Measurements from ENCODE around the gene STH.

The STH gene

GRCh38 chr17:46039592-46040186 lies 40.6 kb downstream of the STH start:
- peaks cover 97 to 100% (median 100%) of the 10 kb centered on the region in 11 experiments for H3K36me3 ChIP-seq
- no peak overlapping the region for H3K27ac ChIP-seq

GRCh38 chr17:46042246-46042645 lies 43.2 kb downstream of the STH start:
- no peak overlapping the region for H3K9ac ChIP-seq
- no peaks in the 10 kb centered on the region for H3K9me3 ChIP-seq (replicated peaks in 1 of 11)
- no peak overlapping the region for H3K4me2 ChIP-seq
- no peak overlapping the region for H3K4me3 ChIP-seq
- no peak overlapping the region for H3K27ac ChIP-seq
- H4K20me1 ChIP-seq = peaks cover 24 to 87% (median 39%) of the 10 kb centered on the region in 11 experiments; a peak in 19 of 22 replicates
- H3K27me3 ChIP-seq = no peaks in the 10 kb centered on the region
- no peak for TF ChIP-seq Cebpa-rat (IDR thresholded peaks at IDR 0.05)
- peaks cover 93 to 100% (median 99%) of the 10 kb centered on the region in 11 experiments for H3K36me3 ChIP-seq
- no peaks in the 10 kb centered on the region for H3K4me1 ChIP-seq

More at GRCh38 chr17:46039592-46040186, 40.6 kb downstream of the STH start:
- H3K4me1 ChIP-seq = no peaks in the 10 kb centered on the region
- H3K4me2 ChIP-seq = no peak overlapping the region
- TF ChIP-seq Cebpa-rat (IDR thresholded peaks at IDR 0.05) = no peak
- peaks cover 12 to 83% (median 26%) of the 10 kb centered on the region in 11 experiments; a peak in 18 of 22 replicates for H4K20me1 ChIP-seq
- H3K4me3 ChIP-seq = no peak overlapping the region
- H3K27me3 ChIP-seq = no peaks in the 10 kb centered on the region
- H3K9me3 ChIP-seq (replicated peaks in 1 of 11) = no peaks in the 10 kb centered on the region
- no peak overlapping the region for H3K9ac ChIP-seq

DNA sequence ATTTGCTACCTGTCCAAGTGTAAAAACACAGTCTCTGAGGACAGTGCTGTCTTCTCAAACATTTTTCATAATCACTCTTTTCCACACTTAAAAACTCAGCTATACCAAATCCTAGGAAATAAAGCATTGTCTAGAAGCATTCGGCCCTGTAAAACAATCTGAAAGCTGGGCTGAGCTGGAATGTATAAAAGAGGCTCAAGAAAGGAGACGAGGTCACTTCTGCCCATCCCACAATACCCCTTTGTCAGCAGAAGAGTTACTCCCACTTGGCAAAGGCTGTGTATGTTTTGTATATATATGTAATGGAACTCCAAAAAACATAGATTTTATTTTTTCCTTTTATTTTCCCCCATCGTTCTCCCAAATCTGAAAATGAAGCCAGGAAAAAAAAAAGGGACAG lies 43.9 kb downstream of the STH start:
- no peaks in the 10 kb centered on the region for H3K27me3 ChIP-seq
- no peaks in the 10 kb centered on the region for H3K4me1 ChIP-seq
- no peak overlapping the region for H3K4me3 ChIP-seq
- H3K9ac ChIP-seq = no peak overlapping the region
- peaks cover 93 to 100% (median 99%) of the 10 kb centered on the region in 11 experiments for H3K36me3 ChIP-seq
- H3K4me2 ChIP-seq = no peak overlapping the region
- no peak overlapping the region for H3K27ac ChIP-seq
- peaks cover 24 to 87% (median 46%) of the 10 kb centered on the region in 11 experiments; a peak in 19 of 22 replicates for H4K20me1 ChIP-seq
- TF ChIP-seq Cebpa-rat (IDR thresholded peaks at IDR 0.05) = no peak
- H3K9me3 ChIP-seq (replicated peaks in 1 of 11) = no peaks in the 10 kb centered on the region

- Histone ChIP-seq H3K36me3 (peaks cover 93 to 100% (median 99%) of the 10 kb centered on the region in 11 experiments), H3K4me2 (no peak overlapping the region), H3K27ac (no peak overlapping the region), H3K4me3 (no peak overlapping the region), H3K9me3 (replicated peaks in 1 of 11) (no peaks in the 10 kb centered on the region), H3K4me1 (no peaks in the 10 kb centered on the region), H4K20me1 (peaks cover 24 to 90% (median 50%) of the 10 kb centered on the region in 11 experiments; a peak in 19 of 22 replicates), H3K27me3 (no peaks in the 10 kb centered on the region), H3K9ac (no peak overlapping the region)
- no peak for TF ChIP-seq Cebpa-rat (IDR thresholded peaks at IDR 0.05)
Measured at GRCh38 chr17:46043606-46044005, 44.6 kb downstream of the STH start.

- no peak overlapping the region for H3K4me3 ChIP-seq
- peaks cover 93 to 100% (median 99%) of the 10 kb centered on the region in 11 experiments for H3K36me3 ChIP-seq
- TF ChIP-seq Cebpa-rat (IDR thresholded peaks at IDR 0.05) = no peak
- no peaks in the 10 kb centered on the region for H3K9me3 ChIP-seq (replicated peaks in 1 of 11)
- no peak overlapping the region for H3K27ac ChIP-seq
- H3K4me2 ChIP-seq = no peak overlapping the region
- no peak overlapping the region for H3K9ac ChIP-seq
- no peaks in the 10 kb centered on the region for H3K4me1 ChIP-seq
- H4K20me1 ChIP-seq = peaks cover 24 to 88% (median 46%) of the 10 kb centered on the region in 11 experiments; a peak in 18 of 22 replicates
- no peaks in the 10 kb centered on the region for H3K27me3 ChIP-seq
Measured at GRCh38 chr17:46044286-46044928, 45.4 kb downstream of the STH start.

DNA sequence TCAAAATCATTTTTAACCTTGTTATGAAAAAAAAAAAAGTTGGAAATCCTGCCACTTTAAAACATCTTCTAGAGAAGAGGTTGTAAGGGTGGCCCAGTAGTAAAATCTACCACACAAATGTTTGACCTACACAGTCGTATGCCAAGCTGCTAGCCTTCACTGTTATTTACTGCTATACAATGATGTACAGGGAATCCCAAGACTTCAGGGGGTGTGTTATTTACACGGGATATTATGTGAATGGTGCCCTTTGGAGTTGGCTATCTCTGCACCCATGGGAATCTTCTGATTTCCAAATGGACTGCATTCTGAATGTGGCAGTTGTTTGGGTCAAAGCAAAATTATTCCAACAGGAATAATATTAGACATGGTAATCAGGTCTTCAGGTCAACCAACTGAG lies 45.9 kb downstream of the STH start:
- no peaks in the 10 kb centered on the region for H3K27me3 ChIP-seq
- H3K4me2 ChIP-seq = no peak overlapping the region
- no peak overlapping the region for H3K4me3 ChIP-seq
- no peaks in the 10 kb centered on the region for H3K4me1 ChIP-seq
- peaks cover 93 to 100% (median 99%) of the 10 kb centered on the region in 11 experiments for H3K36me3 ChIP-seq
- peaks cover 24 to 82% (median 46%) of the 10 kb centered on the region in 11 experiments; a peak in 18 of 22 replicates for H4K20me1 ChIP-seq
- no peak overlapping the region for H3K9ac ChIP-seq
- TF ChIP-seq Cebpa-rat (IDR thresholded peaks at IDR 0.05) = no peak
- H3K27ac ChIP-seq = no peak overlapping the region
- H3K9me3 ChIP-seq (replicated peaks in 1 of 11) = no peaks in the 10 kb centered on the region

DNA sequence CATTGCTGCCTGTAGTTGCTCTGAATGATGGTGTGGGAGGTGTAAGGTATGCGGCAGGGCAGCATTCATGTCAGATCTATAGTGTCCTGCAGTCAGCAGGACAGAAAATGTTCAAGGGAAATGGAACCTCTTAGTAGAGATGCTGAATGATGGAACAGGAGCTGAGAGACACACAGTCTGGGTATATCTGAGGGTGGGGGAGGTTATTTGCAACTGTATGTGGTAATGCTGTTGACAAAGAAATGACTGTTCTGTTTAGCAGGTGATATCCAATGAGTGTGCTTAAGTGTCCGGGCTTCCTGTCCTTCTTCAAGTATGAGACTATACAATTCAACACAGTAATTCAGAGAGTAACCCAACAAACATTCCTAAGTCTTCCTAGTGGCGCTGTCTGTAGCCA lies 46.6 kb downstream of the STH start:
- Histone ChIP-seq H3K9ac (no peak overlapping the region), H3K4me2 (no peak overlapping the region), H4K20me1 (peaks cover 24 to 83% (median 50%) of the 10 kb centered on the region in 11 experiments; a peak in 18 of 22 replicates), H3K36me3 (peaks cover 93 to 100% (median 99%) of the 10 kb centered on the region in 11 experiments), H3K9me3 (replicated peaks in 1 of 11) (no peaks in the 10 kb centered on the region), H3K4me1 (no peaks in the 10 kb centered on the region), H3K27ac (no peak overlapping the region), H3K4me3 (no peak overlapping the region), H3K27me3 (no peaks in the 10 kb centered on the region)
- TF ChIP-seq Cebpa-rat (IDR thresholded peaks at IDR 0.05) = no peak

DNA sequence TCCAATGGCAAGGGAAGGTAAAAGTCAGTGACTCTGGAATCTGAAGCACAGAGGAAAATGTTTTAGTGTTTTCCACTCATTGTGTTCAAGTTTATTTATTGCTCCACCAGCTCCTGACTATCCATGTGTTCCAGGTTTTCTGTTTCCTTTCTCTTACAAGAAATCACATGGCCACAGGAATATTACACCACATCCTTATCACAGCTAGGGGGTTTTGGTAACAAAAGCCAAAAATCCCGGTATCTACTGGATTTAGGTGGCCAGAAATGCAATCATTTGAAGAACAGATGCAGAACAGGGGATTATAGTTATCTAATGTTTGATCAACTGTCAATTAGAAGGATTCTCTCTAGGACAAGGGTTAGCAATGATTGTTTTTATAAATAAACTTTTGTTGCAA lies 47.9 kb downstream of the STH start:
- peaks cover 24 to 88% (median 50%) of the 10 kb centered on the region in 11 experiments; a peak in 18 of 22 replicates for H4K20me1 ChIP-seq
- no peaks in the 10 kb centered on the region for H3K9me3 ChIP-seq (replicated peaks in 1 of 11)
- H3K4me1 ChIP-seq = no peaks in the 10 kb centered on the region
- H3K27ac ChIP-seq = no peak overlapping the region
- H3K36me3 ChIP-seq = peaks cover 93 to 100% (median 99%) of the 10 kb centered on the region in 11 experiments
- no peaks in the 10 kb centered on the region for H3K27me3 ChIP-seq
- TF ChIP-seq Cebpa-rat (IDR thresholded peaks at IDR 0.05) = no peak
- no peak overlapping the region for H3K4me2 ChIP-seq
- H3K4me3 ChIP-seq = no peak overlapping the region
- no peak overlapping the region for H3K9ac ChIP-seq

DNA sequence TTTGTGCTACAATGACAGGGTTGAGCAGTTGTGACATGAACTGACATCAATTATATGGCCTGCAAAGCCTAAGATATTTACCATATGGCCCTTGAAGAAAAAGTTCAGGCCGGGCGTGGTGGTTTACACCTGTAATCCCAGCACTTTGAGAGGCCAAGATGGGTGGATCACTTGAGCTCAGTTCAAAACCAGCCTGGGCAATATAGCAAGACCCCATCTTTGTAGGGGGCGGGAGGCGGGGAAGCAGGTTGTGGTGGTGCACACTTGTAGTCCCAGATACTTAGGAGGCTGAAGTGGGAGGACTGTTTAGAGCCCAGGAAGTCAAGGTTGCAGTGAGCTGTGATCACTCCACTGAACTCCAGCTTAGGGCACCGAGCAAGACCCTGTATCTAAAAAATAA lies 48.3 kb downstream of the STH start:
- Histone ChIP-seq H3K27me3 (no peaks in the 10 kb centered on the region), H3K4me3 (no peak overlapping the region), H3K36me3 (peaks cover 91 to 100% (median 99%) of the 10 kb centered on the region in 11 experiments), H3K9me3 (replicated peaks in 1 of 11) (no peaks in the 10 kb centered on the region), H4K20me1 (peaks cover 23 to 89% (median 53%) of the 10 kb centered on the region in 11 experiments; a peak in 18 of 22 replicates), H3K4me1 (no peaks in the 10 kb centered on the region), H3K4me2 (no peak overlapping the region), H3K9ac (no peak overlapping the region), H3K27ac (no peak overlapping the region)
- TF ChIP-seq Cebpa-rat (IDR thresholded peaks at IDR 0.05) = no peak
